HG02588 (cell line): ENCODE results near the gene FEM1B.

Experiments
- ATAC-seq: cut with Tn5 transposase; IDR thresholded peaks from one replicate; pipeline ENCODE4 v1.9.1; 2021; ENCODE audit warnings: mild to moderate bottlenecking, moderate library complexity; ENCODE audit not compliant: unreplicated experiment

The FEM1B gene

DNA sequence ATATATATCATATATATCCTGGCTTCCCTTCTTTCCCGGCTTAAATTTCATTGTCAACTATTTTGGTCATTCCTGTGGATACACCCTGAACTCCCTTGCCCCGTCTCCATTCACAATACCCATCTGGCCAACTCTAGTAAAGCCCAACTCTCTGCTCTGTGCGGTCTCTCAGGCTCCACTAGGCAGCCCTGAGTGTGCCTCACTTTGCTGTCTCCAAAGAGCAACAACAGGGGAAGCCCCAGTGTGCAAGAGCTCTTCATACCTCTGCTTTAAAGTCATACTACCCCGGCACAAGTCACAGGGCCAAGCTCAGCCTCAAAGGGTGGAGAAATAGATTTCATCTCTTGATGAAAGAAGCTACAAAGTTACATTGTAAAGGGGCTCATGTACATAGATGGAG lies 18.9 kb upstream of the FEM1B start:
- ATAC-seq, result no peak

DNA sequence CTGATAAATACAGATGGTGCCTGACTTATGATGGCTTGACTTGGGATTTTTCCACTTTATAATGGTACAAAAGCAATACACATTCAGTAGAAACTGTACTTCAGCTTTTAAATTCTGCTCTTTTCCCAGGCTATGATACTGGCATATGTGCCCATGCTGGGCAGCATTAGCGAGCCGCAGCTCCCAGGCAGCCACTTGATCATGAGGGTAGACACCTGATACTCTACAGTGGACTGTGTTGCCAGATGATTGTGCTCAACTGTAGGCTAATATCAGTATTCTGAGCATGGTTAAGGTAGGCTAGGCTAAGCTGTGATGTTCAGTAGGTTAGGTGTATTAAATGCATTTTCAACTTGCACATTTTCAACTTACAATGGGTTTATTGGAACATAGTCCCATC lies 17.7 kb upstream of the FEM1B start:
- ATAC-seq, result no peak

DNA sequence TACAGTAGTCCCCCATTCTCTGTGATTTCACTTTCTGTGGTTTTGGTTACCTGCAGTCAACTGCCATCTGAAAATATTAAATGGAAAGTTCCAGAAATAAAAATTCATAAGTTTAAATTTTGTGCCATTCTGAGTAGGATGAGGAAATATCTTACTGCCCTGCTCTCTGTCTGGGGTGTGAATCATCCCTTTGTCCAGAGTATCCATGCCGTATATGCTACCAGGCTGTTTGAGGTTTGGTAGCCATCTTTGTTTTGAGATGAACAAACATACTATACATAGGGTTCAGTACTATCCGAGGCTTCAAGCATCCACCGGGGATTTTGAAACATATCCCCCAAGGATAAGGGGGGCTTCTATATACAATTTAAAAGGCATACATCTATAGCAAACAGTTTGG lies 16.3 kb upstream of the FEM1B start:
- no peak for ATAC-seq

DNA sequence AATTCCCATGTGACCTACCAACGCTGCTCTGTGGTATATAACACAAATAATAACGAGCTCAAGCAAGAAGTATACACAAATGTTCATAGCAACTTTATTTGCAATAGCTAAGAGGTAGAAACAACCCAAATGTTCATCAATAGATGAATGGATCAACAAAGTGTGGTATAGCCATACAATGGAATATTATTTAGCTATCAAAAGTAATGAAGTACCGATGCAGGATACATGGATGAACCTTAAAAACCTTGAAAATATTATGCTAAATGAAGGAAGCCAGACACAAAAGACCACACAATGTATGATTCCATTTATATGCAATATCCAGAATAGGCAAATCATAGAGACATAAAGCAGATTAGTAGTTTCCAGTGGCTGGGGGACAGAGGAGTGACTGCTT lies 15.6 kb upstream of the FEM1B start:
- ATAC-seq, result no peak

DNA sequence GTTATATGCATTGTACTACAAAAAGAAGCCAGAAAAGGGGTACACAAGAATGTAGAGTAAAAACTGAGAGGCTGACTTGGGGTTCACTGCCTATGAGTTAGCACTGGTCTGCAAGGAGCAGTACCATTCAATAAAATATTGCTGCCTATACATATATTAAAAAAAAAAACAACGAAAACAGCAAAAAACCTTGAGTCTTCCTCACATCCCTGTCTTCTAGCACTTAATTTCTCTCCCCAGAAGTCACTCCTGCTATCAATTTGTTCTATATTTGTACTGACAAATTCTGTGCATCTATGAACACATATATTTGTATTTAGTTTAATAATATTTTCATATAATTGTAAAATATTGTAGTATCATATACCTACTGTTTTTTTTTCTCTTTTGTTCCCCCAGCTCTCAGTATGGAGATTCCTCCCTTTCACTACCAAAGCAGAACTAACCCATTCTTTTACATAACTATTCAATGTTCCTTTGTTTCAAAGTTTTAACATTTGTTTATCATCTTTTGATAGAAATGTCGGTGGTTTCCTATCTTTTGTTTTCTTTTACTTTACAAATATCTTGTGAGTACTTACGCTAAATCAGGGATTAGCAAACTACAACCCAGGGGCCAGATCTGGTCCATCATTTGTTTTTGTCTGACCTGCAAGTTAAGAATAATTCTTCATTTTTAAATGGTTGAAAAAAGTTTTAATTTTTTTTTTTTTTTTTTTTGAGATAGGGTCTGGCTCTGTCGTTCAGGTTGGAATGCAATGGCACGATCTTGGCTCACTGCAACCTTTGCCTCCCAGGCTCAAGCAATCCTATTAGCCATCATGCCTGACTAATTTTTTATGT lies 14.8 kb upstream of the FEM1B start:
- ATAC-seq, result no peak

DNA sequence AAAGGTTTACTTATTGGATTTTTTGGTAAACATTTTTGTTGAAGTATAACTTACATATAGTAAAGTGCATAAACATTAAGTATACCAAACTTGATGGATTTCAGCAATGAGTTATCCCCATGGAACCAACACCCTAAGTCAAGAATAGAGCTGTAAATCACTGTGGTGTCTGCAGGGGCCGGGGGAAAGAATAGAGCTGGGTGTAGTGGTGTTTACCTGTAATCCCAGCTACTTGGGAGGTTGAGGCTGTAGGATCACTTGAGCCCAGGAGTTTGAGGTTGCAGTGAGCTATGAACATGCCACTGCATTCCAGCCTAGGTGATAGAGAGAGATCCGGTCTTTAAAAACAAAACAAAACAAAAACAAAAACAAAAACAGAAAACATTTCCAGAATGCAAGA lies 13.3 kb upstream of the FEM1B start:
- no peak for ATAC-seq

DNA sequence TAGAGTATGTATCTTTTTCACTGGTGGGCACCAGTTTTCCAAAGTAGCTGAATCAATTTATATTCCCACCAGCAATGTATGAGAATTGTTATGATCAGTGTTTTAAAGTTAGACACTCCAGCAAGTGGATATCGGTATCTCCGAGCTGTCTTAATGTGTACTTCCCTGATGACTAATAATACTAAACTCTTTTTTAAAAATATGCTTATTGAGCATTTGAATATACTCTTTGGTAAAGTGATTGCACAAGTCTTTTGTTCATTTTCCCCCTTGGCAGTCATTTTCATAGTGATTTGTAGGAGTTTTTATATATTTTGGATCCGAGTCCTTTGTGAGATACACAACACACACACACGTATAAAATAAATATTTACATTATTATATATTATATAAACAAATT lies 12.5 kb upstream of the FEM1B start:
- no peak for ATAC-seq

DNA sequence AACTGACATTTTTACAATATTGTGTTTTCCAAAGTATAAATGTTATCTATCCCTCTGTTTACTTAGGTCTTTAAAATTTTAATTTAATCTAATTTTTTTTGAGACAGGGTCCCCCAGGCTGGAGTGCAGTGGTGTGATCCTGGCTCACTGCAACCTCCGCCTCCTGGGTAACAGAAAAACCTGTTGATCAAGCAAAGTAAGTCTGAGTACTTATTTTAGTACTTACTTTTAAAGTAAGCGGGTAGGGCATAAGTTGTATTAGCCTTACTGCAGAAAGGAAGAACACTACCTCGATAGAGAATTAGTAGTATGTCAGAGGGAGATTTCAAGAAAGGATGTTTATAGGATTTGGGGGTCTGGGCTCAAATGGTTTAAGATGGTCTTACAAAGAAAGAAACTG lies 11.9 kb upstream of the FEM1B start:
- ATAC-seq, result no peak

DNA sequence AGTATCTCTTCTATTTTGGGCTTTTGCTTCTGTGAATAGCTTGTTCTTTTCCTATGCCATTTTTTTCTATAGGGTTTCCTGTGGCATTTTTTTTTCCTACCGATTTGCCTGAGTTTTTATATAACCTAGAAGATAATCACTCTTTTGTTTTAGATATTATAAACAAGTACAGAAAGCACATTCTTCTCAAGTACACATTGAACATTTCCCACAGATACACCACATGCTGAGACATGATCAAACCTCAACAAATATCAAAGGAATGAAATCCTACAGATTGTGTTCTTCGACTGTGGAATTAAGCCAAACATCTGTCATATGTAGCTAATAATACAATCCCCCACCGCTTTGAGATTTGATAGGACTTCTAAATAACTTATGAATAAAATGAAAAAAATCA lies 9.1 kb upstream of the FEM1B start:
- no peak for ATAC-seq

DNA sequence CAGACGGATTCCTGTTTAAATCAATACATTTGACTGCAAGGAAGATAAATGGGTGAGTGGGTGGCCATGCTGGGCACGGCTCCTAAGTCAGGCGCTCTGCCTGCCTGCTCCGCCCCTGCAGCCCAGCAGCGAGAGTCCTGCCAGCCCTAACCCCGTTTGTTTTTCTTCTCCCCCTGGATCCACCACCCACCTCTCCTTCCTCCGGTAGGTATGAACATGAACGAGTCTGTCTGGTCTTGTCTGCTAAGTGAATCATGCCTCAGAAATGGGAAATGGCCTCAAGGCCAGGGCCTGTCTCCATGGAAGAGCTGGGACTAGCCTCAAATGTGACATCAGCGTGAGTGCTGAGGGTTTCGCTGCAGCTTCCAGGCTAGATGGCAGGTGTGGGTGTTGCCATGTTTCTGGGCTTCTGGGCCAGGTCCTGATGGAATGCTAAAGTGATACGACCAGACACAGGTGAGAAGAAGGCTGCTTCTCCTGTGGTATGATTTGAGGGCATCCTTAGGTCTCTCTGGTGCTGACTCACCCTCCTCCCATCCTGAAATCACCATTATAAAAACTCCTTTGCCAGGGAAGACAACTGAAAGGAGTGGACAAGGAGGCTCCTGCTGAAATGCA lies 5.6 kb upstream of the FEM1B start:
- ATAC-seq, result no peak

DNA sequence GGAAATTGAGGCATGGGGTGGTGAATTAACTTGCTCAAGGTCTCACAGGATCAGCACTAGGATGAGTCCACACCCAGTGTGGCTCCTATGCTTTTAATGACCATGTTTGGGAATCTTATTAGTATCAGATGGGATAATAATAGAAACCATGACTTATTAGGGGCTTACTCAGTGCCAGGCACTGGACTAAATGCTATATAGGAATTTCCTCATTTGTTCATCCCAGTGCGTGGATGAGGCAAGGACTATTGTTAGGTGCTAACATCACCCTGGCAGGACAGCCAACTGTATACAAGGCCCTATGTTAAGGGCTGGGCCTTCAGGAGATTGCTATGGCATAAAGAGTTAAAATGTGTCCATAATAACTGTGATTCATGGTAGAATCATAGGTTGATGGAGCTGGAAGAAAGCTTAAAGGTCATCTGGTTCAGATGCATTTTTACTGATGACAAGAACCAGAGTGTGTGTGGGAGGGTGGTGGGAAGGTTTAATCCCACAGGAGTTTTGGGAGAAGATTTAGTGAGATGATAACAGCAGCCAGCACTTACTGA lies 4.7 kb upstream of the FEM1B start:
- no peak for ATAC-seq

DNA sequence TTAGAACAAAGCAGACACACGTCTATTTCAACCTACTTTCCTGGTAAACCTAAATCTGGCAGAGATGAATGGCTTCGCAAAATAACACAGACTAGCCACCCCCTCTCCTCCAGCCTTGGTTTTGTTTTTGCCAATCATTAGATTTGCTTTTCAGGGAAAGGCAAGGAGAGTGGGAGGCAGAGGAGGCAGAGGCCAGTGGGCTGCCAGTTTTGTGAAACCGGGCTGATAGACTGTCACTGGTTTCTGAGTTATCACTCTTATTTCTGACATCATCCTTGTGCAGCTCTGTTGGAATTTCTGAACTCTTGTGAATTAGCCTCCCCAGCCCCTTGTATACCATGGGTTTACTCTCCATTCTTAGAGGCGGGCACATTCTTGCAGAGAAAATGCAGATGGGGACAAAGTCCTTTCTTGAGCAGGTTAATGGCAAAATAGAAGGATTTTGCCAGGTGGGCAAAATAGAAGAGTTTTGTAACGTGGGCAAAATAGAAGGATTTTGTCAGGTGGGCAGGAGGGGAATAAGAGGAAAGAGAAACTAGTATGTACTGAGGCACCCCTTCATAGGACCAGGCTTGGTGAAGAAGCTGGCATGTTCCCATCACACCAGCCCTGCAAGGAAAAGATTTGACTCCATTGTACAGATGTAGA lies 3.2 kb upstream of the FEM1B start:
- no peak for ATAC-seq

DNA sequence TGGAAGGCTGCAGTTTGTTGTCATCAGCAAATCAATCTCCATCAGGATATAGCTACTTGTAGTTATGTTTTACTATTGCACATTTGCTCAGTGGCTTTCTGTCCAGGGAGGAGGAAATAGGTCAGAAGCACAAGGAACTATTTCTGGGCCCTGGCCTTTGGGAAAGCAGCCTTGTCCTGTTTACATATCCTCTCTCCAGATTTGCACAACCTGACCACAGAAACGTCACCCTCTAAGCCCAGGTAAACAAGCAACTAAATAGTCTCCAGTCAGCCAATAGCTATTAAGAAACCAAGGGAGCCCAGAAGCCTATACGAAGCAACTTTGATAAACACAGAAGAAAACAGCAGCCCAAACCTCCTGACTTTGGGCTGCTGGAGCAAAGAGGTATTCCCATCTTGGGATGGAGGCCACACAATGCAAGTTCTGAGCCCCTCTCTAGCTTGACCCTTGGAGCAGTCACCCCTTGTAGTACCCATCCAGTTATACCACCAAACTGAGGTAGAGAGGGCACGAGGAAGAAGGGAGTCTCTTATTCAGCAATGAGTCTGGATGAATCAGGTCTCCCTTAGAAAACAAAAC lies 2.3 kb upstream of the FEM1B start:
- no peak for ATAC-seq

DNA sequence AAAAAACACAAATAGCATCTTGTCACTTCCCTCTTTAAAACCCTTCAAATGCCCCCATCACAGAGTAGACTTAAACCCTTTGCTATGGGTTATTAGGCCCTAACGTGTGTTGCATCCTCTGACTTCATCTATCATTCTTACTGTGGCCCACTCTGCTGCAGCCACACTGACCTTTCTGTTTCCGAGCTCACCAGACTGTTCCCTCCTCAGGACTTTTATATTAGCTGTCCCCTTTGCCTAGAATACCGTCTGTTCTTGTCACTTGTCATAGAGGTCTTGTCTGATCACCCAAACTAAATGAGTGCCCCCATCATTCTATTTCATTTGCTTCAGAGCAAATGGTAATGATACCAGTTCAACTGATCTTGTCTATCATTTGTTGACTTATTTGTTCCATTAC lies 877 bp upstream of the FEM1B start:
- ATAC-seq, result no peak

DNA sequence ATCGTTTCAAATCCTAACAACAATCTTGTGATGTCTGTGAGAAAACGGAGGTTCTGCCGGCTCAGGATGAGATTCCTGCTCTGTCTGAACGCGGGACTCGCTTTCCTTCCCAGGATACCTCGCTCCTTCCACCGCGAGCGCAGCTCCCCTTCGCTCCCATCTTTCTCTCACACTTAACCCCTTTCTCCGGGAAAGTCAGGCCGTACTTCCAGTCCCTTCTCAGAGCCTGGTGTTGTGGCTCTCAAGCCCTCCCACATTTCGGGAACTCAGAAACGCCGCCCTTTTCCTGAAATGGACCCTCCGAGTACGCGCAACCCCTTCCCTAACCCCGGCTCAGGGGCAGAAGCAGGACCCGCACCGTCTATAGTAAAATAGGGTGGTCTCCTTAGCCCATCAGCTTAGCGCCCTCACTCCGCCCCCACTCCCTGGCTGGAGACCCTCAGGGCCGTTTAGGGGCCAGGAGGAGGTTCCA lies 378 bp upstream of the FEM1B start:
- ATAC-seq, result peak; percentile 7

DNA sequence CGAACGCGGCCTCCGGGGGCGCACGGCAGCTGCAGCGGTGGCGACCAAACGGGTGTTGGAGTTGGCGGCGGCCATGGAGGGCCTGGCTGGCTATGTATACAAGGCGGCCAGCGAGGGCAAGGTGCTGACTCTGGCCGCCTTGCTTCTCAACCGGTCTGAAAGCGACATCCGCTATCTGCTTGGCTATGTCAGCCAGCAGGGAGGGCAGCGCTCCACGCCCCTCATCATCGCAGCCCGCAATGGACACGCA lies 725 bp downstream of the FEM1B start:
- ATAC-seq, result no peak

DNA sequence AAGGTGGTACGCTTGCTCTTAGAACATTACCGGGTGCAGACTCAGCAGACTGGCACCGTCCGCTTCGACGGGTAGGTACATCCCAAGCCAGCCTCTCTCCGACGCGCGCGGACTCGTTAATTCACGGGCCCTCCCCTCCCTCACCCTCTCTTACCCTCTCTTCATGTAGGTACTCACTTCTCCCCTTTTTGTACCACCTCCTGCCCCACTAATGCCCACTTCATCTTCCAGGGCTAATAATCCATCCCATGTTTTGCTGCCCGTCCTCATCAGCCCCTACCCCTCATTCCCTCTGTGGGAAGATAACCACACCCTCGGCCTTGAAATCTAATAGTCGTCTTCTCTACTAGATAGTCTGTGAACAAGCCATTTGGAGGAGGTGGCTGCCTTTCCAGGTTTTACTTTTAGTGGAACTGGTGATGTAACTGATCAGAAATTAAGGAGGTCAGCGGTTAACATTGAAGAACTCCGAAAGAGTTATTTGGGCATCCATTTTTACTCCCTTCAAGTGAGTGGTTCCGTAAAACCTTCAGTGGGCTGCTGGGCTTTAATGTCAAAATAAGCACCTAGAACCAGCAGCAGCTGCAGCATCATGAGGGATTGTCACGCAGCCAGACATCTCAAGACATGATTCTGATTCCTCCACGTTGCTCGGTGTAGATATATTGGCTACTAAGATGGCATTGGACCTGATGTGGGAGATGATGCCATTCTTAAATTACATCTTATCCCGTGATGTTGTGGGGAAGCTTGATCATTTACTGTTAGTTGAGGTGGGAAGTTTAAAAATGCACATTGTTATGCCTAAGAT lies 1.3 kb downstream of the FEM1B start:
- peak; percentile 10 for ATAC-seq

DNA sequence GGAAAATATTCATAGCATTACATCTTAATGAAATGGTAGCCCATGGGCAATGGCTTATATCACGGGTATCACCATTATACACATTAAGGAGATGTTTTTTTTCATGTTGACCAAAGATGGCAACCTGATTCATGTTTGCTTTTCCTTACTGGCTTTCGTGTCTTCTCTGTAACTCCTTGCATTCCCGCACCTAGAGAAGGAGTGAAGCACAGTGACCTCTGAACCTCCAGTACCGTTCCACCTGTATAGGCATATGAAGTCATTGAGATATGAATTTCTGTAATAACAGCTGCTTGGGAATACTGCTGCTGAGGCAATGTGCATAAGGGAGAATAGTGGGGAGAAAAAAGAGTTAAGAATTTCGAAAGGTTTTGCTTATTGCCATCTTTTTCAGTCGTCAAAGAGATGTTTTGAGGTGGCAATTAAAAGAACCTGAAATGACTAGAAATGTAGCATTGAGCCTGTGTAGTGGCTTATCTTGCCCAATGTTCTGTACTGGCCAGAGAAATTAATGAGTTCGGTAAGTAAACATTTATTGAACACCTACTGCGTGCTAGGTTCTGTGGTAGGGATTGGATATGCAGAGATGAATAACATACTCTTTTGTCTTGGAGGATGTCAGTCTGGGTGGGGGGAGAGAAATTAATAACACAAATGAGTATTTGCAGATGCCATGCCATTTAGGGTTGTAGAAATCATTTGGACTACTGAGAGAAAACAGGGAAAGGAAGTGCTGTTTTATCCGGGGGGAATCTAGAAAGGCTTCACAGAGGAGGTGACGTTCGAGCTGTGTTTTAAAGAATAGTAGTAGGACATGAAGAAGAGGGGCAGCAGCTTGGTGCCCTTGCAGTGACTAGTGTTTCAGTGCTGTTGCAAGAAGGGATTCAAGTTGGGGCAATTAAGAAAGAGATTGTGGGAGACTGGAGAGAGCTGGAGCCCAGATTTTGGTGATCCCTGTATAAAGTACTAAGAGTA lies 2.5 kb downstream of the FEM1B start:
- no peak for ATAC-seq

DNA sequence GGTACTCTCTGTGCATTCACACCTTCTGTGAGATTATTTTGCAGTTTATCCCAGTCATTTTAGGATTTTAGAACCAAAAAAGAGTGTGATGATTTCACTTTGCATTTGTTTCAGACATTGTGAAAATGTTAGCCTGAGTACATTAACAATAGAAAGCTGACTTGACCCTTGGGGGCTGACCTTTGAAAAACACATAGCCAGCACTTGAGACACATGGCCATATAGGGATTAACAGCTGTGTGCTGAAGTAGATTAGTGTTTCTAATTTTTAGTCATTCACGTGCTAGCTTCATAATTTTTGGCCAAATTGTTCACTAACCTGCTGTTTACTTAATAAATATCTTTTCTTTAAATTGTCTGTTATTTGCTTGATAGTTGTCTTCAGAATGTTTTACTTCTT lies 3.5 kb downstream of the FEM1B start:
- ATAC-seq, result no peak

DNA sequence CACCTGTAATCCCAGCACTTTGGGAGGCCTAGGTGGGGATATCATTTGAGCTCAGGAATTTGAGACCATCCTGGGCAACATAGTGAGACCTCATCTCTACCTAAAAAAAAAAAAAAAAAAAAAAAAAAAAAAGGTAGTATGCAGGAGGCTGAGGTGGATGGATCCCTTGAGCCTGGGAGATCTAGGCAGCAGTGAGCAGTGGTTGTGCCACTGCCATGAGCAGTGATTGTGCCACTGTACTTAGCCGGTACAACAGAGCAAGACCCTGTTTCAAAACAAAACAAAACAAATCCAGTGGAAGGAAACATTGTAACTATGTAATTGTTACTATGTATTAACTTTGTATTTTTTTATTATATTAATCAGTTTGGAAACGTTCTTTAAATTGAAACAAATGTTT lies 5.9 kb downstream of the FEM1B start:
- no peak for ATAC-seq
